Measurements from ENCODE around the gene PCNT.

The PCNT gene

GRCh38 chr21:46480466-46480865, 156.5 kb downstream of the PCNT start:
- ChIA-PET POLR2A (interaction anchor here (2.0 kb wide), 1 partner anchor 9 kb away, joined by 4 read pairs; no protein-coding TSS in a partner anchor), CTCF (no interaction called here)
- DNase-seq (ENCODE audit: extremely low spot score) = no peak
- no peak for TF ChIP-seq NFRKB (IDR thresholded peaks at IDR 0.05)
- TF ChIP-seq ZNF384 (IDR thresholded peaks at IDR 0.05) = no peak
- TF ChIP-seq PKNOX1 (IDR thresholded peaks at IDR 0.05) = no peak
- no peak for TF ChIP-seq ELF4 (IDR thresholded peaks at IDR 0.05)
- TF ChIP-seq CTBP1 (IDR thresholded peaks at IDR 0.05; ENCODE audit: borderline replicate concordance) = no peak
- TF ChIP-seq ARNT (IDR thresholded peaks at IDR 0.05) = no peak
- TF ChIP-seq SUZ12 (IDR thresholded peaks at IDR 0.05) = no peak
- no peak for TF ChIP-seq SP1 (IDR thresholded peaks at IDR 0.05)
- no peak for TF ChIP-seq BHLHE40 (IDR thresholded peaks at IDR 0.05; ENCODE audit: borderline replicate concordance)
- no peak for TF ChIP-seq LEF1 (IDR thresholded peaks at IDR 0.05; ENCODE audit: borderline replicate concordance)
- no peak for TF ChIP-seq L3MBTL2 (conservative IDR thresholded peaks at IDR 0.05)

GRCh38 chr21:46482225-46482845, 158.4 kb downstream of the PCNT start:
- ChIA-PET POLR2A (interaction anchor here (2.0 kb wide), 1 partner anchor 11 kb away, joined by 4 read pairs; no protein-coding TSS in a partner anchor), CTCF (no interaction called here)
- DNase-seq (ENCODE audit: extremely low spot score) = no peak
- no peak for TF ChIP-seq BHLHE40 (IDR thresholded peaks at IDR 0.05; ENCODE audit: borderline replicate concordance)
- TF ChIP-seq ZNF384 (IDR thresholded peaks at IDR 0.05) = no peak
- TF ChIP-seq FOXK2 (IDR thresholded peaks at IDR 0.05) = no peak
- TF ChIP-seq NFRKB (IDR thresholded peaks at IDR 0.05) = no peak
- TF ChIP-seq L3MBTL2 (conservative IDR thresholded peaks at IDR 0.05) = no peak
- no peak for TF ChIP-seq FOXA1 (IDR thresholded peaks at IDR 0.05)
- TF ChIP-seq CTBP1 (IDR thresholded peaks at IDR 0.05; ENCODE audit: borderline replicate concordance) = no peak
- TF ChIP-seq FOXM1 (IDR thresholded peaks at IDR 0.05; ENCODE audit: borderline replicate concordance) = no peak
- no peak for TF ChIP-seq HDGF (IDR thresholded peaks at IDR 0.05; ENCODE audit: borderline replicate concordance)
- no peak for TF ChIP-seq LEF1 (IDR thresholded peaks at IDR 0.05; ENCODE audit: borderline replicate concordance)
- TF ChIP-seq ARNT (IDR thresholded peaks at IDR 0.05) = no peak
- no peak for TF ChIP-seq SUZ12 (IDR thresholded peaks at IDR 0.05)
- TF ChIP-seq ELF4 (IDR thresholded peaks at IDR 0.05) = no peak
- TF ChIP-seq PKNOX1 (IDR thresholded peaks at IDR 0.05) = no peak
- no peak for TF ChIP-seq SP1 (IDR thresholded peaks at IDR 0.05)
- TF ChIP-seq TARDBP (IDR thresholded peaks at IDR 0.05) = no peak

DNA sequence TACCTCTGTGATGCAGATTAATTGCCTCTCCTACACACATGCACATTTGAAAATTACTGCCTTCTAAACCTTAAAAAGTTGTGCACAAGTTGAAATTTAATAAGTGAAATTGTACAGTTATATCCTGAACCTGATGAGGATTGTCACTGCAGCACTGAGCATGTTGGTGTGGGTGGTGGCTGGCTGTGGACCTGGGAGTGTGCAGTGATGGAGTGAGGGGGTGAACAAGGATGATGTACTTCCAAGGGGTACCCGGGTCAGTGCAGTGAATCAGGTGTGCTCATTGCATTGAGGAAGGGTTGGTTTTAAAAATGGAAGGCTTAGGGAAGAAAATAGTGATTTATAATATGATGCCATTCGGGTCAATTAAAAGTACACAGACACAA, 158.9 kb downstream of the PCNT start:
- ChIA-PET CTCF (no interaction called here), POLR2A (interaction anchor here (1.4 kb wide), 1 partner anchor 153 kb away, joined by 3 read pairs; no protein-coding TSS in a partner anchor)
- TF ChIP-seq NFRKB (IDR thresholded peaks at IDR 0.05) = no peak
- no peak for TF ChIP-seq CTBP1 (IDR thresholded peaks at IDR 0.05; ENCODE audit: borderline replicate concordance)
- no peak for TF ChIP-seq L3MBTL2 (conservative IDR thresholded peaks at IDR 0.05)
- no peak for TF ChIP-seq ZNF384 (IDR thresholded peaks at IDR 0.05)
- no peak for TF ChIP-seq FOXA1 (IDR thresholded peaks at IDR 0.05)
- no peak for TF ChIP-seq BHLHE40 (IDR thresholded peaks at IDR 0.05; ENCODE audit: borderline replicate concordance)
- DNase-seq (ENCODE audit: extremely low spot score) = no peak

DNA sequence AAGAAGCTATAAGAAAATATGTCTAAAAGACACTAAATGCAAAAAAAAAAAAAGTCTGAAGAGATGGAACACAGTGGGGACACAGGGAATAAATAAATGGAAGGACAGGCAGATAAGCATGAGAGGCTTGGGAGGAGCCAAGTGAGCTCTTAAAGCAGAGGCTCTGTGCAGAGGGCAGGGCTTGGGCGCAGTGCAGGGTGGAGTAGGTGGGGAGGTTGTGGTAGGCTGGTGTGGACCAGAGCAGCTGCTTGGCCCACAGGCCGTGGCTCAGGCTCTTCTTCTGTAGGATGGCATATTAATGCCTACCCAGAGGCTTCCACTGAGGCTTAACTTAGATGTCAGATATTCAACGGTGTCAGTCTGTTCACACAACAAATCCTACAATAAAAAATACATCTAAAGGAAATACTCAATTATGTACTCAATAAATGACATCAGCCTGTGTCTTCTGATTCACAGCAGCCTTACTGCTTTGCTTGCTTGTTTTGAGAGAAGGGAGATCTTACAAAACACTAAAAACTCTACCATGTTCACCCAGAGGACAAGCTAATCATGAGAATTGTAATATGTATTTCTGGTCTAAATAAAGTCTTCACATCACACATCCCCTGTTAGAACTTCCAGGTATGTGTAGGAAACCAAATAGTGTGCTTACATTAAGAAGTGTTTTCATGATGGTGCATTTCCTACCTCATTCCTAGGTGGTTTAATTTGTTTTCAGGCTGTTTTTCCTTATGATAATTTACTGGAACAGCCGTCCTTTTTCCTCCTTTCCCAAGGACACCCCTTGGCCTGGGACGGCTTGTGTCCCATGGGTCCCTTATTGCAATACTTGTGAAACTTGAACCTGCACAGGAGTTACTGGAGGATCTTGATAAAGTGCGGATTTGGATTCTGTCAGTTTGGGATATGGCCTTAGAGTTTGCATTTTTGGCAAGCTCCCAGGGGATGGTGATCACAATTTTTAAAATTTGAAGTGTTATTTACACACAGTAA, 159.6 kb downstream of the PCNT start:
- CTCF ChIA-PET = no interaction called here
- TF ChIP-seq FOXA1 (IDR thresholded peaks at IDR 0.05) = no peak
- TF ChIP-seq FOXK2 (IDR thresholded peaks at IDR 0.05) = no peak
- no peak for TF ChIP-seq HDGF (IDR thresholded peaks at IDR 0.05; ENCODE audit: borderline replicate concordance)
- no peak for TF ChIP-seq L3MBTL2 (conservative IDR thresholded peaks at IDR 0.05)
- TF ChIP-seq ZNF384 (IDR thresholded peaks at IDR 0.05) = no peak
- no peak for TF ChIP-seq BHLHE40 (IDR thresholded peaks at IDR 0.05; ENCODE audit: borderline replicate concordance)
- no peak for TF ChIP-seq ARNT (IDR thresholded peaks at IDR 0.05)
- TF ChIP-seq LEF1 (IDR thresholded peaks at IDR 0.05; ENCODE audit: borderline replicate concordance) = no peak
- TF ChIP-seq PKNOX1 (IDR thresholded peaks at IDR 0.05) = no peak
- peak; percentile 39 for DNase-seq (ENCODE audit: extremely low spot score)
- POLR2A ChIA-PET = interaction anchor here (1.4 kb wide), 1 partner anchor 153 kb away, joined by 3 read pairs; no protein-coding TSS in a partner anchor

DNA sequence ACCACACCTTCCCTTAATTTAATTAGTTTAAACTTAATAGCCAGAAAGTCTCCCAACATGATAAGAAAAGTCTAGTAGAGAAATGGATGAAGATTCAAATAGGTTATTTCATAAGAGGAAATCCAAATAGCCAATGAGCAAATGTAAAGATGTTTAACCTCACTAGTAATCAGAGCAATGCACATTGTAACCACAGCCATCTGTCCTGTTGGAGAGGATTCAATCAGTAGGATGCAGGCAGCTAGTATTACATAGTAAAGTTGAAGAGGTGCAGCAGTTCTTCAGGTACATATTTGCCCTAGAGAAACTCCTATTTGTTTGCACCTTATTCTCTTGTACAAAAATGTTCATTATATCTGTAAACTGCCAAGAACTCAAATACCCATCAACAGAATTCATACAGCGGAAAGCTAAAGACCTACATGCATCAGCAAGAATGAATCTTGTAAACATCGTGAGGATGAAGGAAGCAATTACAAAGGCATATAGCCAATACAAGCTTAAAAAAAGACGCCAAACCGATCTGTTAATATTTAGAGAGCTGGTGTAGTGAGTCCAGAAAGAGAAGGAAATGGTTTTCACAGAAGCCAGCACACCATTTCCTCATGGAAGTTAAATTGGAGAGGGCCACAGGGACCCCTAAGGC, 162.6 kb downstream of the PCNT start:
- CTCF ChIA-PET = no interaction called here
- POLR2A ChIA-PET = no interaction called here
- TF ChIP-seq LEF1 (IDR thresholded peaks at IDR 0.05; ENCODE audit: borderline replicate concordance) (no peak), ZNF384 (IDR thresholded peaks at IDR 0.05) (no peak), PKNOX1 (IDR thresholded peaks at IDR 0.05) (no peak), TARDBP (IDR thresholded peaks at IDR 0.05) (no peak), ELF4 (IDR thresholded peaks at IDR 0.05) (no peak), SUZ12 (IDR thresholded peaks at IDR 0.05) (no peak), BHLHE40 (IDR thresholded peaks at IDR 0.05; ENCODE audit: borderline replicate concordance) (no peak), ARNT (IDR thresholded peaks at IDR 0.05) (no peak)

More for the DNA sequence above, 162.6 kb downstream of the PCNT start:
- DNase-seq (ENCODE audit: extremely low spot score) = no peak
